Lung (tissue), 5 donors: ENCODE results near the gene ANKRD27. TPM values are rescaled to one million over a fixed set of nuclear protein-coding genes. Genes with fewer than 3 reads are reported as not detected.

ENCODE experiments used
- polyA plus RNA-seq, 2 donors: library from polyadenylated mRNA; stranded (reverse); fragments of 200-250 nt; gene quantifications; one replicate each; pipeline ENCODE4 v1.2.1, GENCODE V29; 2013
- small RNA-seq: library from RNA; depleted of rRNA; stranded (forward); fragments of <200 nt; gene quantifications from one replicate; pipeline ENCODE3, GENCODE V24; 2014; ENCODE audit warnings: low replicate concordance
- total RNA-seq, 2 donors: library from RNA; depleted of rRNA in 1 of 2; stranded (reverse); fragments of >200 nt in 1 of 2; gene quantifications; one replicate each; pipeline ENCODE4 v1.2.1, GENCODE V29; 2014 to 2021
- donor health status: Bipolar disorder and iron deficiency.
- donor health status: healthy.
- donor health status: DM: yes; HTN: yes; CAD: no.

ANKRD27 gene
- total and polyA plus RNA-seq, 4 donors, result 8.9 to 31.5 (median 22.5) TPM

Small RNAs within 50 kb of the gene (small RNA-seq; reads per million reads assigned to genes)
- gene RN7SL789P (not detected), gene SNORA68B (not detected)

Other genes with a start within 250 kb of the ANKRD27 start
- 10 to 100 TPM; 38.6 to 73.8 TPM for gene PDCD5, start 94.0 kb downstream of the ANKRD27 start, total RNA-seq
- gene PDCD5, start 94.0 kb downstream of the ANKRD27 start, polyA plus RNA-seq, result 100 to 1,000 TPM; 100 to 147 TPM
- gene RGS9BP, start 668 bp upstream of the ANKRD27 start, total RNA-seq, result 1 to 10 TPM in 1 of 2 donors, under 1 TPM in 1; 0.94 to 1.6 TPM
- gene RGS9BP, start 668 bp upstream of the ANKRD27 start, polyA plus RNA-seq, result under 1 TPM; 0.14 to 0.55 TPM
- 10 to 100 TPM; 14.2 to 20.1 TPM for gene NUDT19, start 16.6 kb upstream of the ANKRD27 start, total RNA-seq
- gene NUDT19, start 16.6 kb upstream of the ANKRD27 start, polyA plus RNA-seq, result 10 to 100 TPM in 1 of 2 donors, 1 to 10 TPM in 1; 7.5 to 10.1 TPM
- gene TDRD12, start 44.6 kb upstream of the ANKRD27 start, total RNA-seq, result under 1 TPM; 0.09 to 0.14 TPM
- under 1 TPM; 0.08 to 0.10 TPM for gene TDRD12, start 44.6 kb upstream of the ANKRD27 start, polyA plus RNA-seq
- gene SLC7A9, start 194.6 kb upstream of the ANKRD27 start, total RNA-seq, result under 1 TPM; 0.21 to 0.37 TPM
- under 1 TPM; 0.06 to 0.35 TPM for gene SLC7A9, start 194.6 kb upstream of the ANKRD27 start, polyA plus RNA-seq